Mucosa of descending colon (tissue), 3 donors: ENCODE results near the gene KCTD17. TPM values are rescaled to one million over a fixed set of nuclear protein-coding genes. Genes with fewer than 3 reads are reported as not detected.

Source experiments
- ATAC-seq: fragments of 200-7000 bp; cut with Tn5 transposase; one replicate; pipeline ENCODE4 v1.9.1; 2020; ENCODE audit warnings: mild to moderate bottlenecking, moderate library complexity
- DNase-seq, 3 donors: peaks; one replicate each; pipeline ENCODE4 v3.0.0-alpha.2; 2020
- H3K36me3 ChIP-seq: fragments of 200-600 bp; one replicate; pipeline ENCODE4 v1.8.0; 2021; ENCODE audit warnings: low read depth, mild to moderate bottlenecking
- H3K4me1 ChIP-seq: fragments of 200-600 bp; one replicate; pipeline ENCODE4 v1.8.0; 2021; ENCODE audit warnings: low read depth, mild to moderate bottlenecking
- H3K4me3 ChIP-seq: fragments of 200-600 bp; one replicate; pipeline ENCODE4 v1.8.0; 2021; ENCODE audit warnings: mild to moderate bottlenecking
- H3K9me3 ChIP-seq: fragments of 200-600 bp; one replicate; pipeline ENCODE4 v1.8.0; 2021; ENCODE audit warnings: mild to moderate bottlenecking
- intact Hi-C, 2 donors: fragments of 100-400 bp; cut with DNase I in 1 of 2; cut with micrococcal nuclease in 1 of 2; formaldehyde crosslinking; loops; one replicate each; pipeline versions ENCODE4 v1.11.0 to v1.11.1; 2022; cut with DNase I, micrococcal nuclease
- total RNA-seq, 3 donors: library from RNA; stranded (reverse); fragmentation: NEBNext Ultra II Directional in 2 of 3; extraction: Animal tissue kit (Norgen Biotek cat#: 25700) in 2 of 3; gene quantifications; one replicate each; pipeline versions ENCODE4 v1.2.1 to v1.2.4, GENCODE V29; 2021 to 2023
- TF ChIP-seq, protein P1 (sequence below): fragments of 200-600 bp; IDR thresholded peaks from one replicate; pipeline ENCODE4 v1.8.0; 2022; ENCODE audit warnings: antibody characterized with exemption, mild to moderate bottlenecking
- donor health status: DM: no; HTN: no; CAD: no; lungs with moderate emphysema.
- donor health status: DM: no; HTN: no; CAD: no.
- donor health status: DM: no; HTN: yes; CAD: no.

Gene KCTD17
- total RNA-seq, 3 donors from 2014 or later: 24.9 to 40.1 (median 31.3) TPM

- DNase-seq (no peak), ATAC-seq (no peak)
- Histone ChIP-seq H3K36me3 (no peaks in the 10 kb centered on the region), H3K9me3 (no peaks in the 10 kb centered on the region), H3K4me1 (peaks cover 27% of the 10 kb centered on the region), H3K4me3 (no peak overlapping the region)
- TF ChIP-seq, protein P1, sequence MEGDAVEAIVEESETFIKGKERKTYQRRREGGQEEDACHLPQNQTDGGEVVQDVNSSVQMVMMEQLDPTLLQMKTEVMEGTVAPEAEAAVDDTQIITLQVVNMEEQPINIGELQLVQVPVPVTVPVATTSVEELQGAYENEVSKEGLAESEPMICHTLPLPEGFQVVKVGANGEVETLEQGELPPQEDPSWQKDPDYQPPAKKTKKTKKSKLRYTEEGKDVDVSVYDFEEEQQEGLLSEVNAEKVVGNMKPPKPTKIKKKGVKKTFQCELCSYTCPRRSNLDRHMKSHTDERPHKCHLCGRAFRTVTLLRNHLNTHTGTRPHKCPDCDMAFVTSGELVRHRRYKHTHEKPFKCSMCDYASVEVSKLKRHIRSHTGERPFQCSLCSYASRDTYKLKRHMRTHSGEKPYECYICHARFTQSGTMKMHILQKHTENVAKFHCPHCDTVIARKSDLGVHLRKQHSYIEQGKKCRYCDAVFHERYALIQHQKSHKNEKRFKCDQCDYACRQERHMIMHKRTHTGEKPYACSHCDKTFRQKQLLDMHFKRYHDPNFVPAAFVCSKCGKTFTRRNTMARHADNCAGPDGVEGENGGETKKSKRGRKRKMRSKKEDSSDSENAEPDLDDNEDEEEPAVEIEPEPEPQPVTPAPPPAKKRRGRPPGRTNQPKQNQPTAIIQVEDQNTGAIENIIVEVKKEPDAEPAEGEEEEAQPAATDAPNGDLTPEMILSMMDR: no peak
- intact Hi-C loops: no loop called here
These were observed 12.1 kb upstream of the KCTD17 start for GRCh38 chr22:37039466-37039865.

GRCh38 chr22:37043209-37043827 is 8.2 kb upstream of the KCTD17 start:
- H3K36me3 ChIP-seq: no peaks in the 10 kb centered on the region
- ATAC-seq (peak; percentile 18), DNase-seq (peak in 1 of 3 donors; percentile 59)
- intact Hi-C loops: no loop called here
- H3K4me1 ChIP-seq: peaks cover 33% of the 10 kb centered on the region
- no peaks in the 10 kb centered on the region for H3K9me3 ChIP-seq
- TF ChIP-seq, protein P1: no peak
- H3K4me3 ChIP-seq: no peak overlapping the region

DNA sequence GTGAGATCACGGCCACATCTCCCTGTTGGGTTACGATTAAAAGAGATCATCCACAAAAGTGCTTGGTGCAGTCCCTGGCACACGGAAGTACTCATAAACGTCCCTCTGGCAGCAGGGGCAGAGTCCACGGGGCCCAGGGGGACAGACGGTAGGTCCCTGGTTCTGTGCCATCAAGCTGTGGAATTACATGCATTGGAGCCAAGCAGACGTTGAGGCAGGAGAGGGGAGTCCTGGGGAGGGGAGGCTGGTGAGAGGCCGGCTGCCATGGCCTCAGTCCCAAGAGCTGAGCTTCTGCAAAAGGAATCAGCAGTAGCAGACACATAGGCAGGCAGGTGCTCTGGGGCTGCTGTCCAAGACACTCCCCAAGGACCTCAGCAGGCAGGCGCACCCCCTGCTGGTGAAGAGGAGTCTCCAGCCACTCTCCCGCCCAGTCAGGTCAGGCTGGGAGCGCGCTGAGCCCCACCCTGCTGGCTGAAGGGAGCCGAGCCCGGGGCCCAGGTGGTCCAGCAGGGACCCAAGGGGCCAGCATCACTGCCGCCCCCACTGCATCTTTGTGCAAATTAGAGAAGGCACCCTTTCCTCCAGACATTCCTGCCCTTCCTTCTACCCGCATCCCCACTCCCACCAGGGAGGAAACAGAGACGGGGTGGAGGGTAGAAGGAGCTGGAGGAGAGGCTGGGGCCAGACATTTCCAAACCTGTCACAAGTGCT is 7.6 kb upstream of the KCTD17 start:
- H3K36me3 ChIP-seq: no peaks in the 10 kb centered on the region
- intact Hi-C loops: no loop called here
- TF ChIP-seq, protein P1: peak; percentile 69
- H3K9me3 ChIP-seq: no peaks in the 10 kb centered on the region
- DNase-seq (peak; percentile 88 to 91 (median 91)), ATAC-seq (peak; percentile 91)
- H3K4me3 ChIP-seq: no peak overlapping the region
- peaks cover 33% of the 10 kb centered on the region for H3K4me1 ChIP-seq

- no peak for ATAC-seq
- TF ChIP-seq, protein P1: no peak
- Histone ChIP-seq H3K9me3 (no peaks in the 10 kb centered on the region), H3K4me1 (peaks cover 33% of the 10 kb centered on the region), H3K36me3 (no peaks in the 10 kb centered on the region), H3K4me3 (no peak overlapping the region)
- DNase-seq: no peak
- intact Hi-C loops: no loop called here
These were observed 6.6 kb upstream of the KCTD17 start for GRCh38 chr22:37044634-37045625.

GRCh38 chr22:37045958-37046357 is 5.6 kb upstream of the KCTD17 start:
- intact Hi-C loops: no loop called here
- DNase-seq: no peak
- TF ChIP-seq, protein P1: peak; percentile 25
- H3K4me3 ChIP-seq: no peak overlapping the region
- no peak for ATAC-seq
- H3K36me3 ChIP-seq: no peaks in the 10 kb centered on the region
- H3K9me3 ChIP-seq: no peaks in the 10 kb centered on the region
- peaks cover 31% of the 10 kb centered on the region for H3K4me1 ChIP-seq
